Neural progenitor cell (in vitro differentiated cells): Measurements from ENCODE around the gene ARHGDIA.

Experiments
- EZH2 ChIP-seq: fragments of 200-600 bp; sonication (generic); IDR thresholded peaks from 2 replicates; pipeline ENCODE4 v1.6.1; 2017; ENCODE audit warnings: antibody characterized with exemption, mild to moderate bottlenecking, moderate library complexity
- EZH2phosphoT487 ChIP-seq: fragments of 200-600 bp; sonication (generic); IDR thresholded peaks from 2 replicates; pipeline ENCODE4 v1.6.1; 2017; ENCODE audit warnings: antibody characterized with exemption
- TF ChIP-seq, protein P1 (sequence below): fragments of 200-600 bp; sonication (generic); IDR thresholded peaks from 2 replicates; pipeline ENCODE4 v1.5.1; 2017; ENCODE audit warnings: antibody characterized with exemption, mild to moderate bottlenecking

DNA sequence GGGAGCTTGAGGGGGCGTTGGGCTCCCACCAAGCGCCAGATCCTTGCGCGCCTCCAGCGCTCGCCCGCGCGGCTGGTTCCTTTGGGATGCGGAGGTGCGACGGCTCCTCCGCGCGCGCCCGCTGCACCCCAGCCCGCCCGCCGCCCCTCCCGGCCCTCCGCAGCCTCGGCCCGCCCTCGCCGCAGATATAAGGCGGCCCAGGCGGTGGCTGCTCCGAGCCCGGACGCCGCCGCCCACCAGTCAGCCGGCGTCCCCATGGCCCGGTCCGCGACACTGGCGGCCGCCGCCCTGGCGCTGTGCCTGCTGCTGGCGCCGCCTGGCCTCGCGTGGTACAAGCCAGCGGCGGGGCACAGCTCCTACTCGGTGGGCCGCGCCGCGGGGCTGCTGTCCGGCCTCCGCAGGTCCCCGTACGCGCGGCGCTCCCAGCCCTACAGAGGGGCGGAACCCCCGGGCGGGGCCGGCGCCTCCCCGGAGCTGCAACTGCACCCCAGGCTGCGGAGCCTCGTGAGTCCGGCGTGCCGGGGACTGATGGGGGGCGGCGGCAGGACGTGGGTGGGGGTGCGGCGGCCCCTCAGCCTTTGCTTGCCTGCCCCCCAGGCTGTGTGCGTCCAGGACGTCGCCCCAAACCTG, 31.0 kb upstream of the ARHGDIA start, which contains the start of gene NPB:
- peak; percentile 73 for TF ChIP-seq EZH2phosphoT487
- TF ChIP-seq, protein P1, sequence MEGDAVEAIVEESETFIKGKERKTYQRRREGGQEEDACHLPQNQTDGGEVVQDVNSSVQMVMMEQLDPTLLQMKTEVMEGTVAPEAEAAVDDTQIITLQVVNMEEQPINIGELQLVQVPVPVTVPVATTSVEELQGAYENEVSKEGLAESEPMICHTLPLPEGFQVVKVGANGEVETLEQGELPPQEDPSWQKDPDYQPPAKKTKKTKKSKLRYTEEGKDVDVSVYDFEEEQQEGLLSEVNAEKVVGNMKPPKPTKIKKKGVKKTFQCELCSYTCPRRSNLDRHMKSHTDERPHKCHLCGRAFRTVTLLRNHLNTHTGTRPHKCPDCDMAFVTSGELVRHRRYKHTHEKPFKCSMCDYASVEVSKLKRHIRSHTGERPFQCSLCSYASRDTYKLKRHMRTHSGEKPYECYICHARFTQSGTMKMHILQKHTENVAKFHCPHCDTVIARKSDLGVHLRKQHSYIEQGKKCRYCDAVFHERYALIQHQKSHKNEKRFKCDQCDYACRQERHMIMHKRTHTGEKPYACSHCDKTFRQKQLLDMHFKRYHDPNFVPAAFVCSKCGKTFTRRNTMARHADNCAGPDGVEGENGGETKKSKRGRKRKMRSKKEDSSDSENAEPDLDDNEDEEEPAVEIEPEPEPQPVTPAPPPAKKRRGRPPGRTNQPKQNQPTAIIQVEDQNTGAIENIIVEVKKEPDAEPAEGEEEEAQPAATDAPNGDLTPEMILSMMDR: no peak
- TF ChIP-seq EZH2: peak; percentile 89
